ENCODE results near the gene KCNK16.

The KCNK16 gene

DNA sequence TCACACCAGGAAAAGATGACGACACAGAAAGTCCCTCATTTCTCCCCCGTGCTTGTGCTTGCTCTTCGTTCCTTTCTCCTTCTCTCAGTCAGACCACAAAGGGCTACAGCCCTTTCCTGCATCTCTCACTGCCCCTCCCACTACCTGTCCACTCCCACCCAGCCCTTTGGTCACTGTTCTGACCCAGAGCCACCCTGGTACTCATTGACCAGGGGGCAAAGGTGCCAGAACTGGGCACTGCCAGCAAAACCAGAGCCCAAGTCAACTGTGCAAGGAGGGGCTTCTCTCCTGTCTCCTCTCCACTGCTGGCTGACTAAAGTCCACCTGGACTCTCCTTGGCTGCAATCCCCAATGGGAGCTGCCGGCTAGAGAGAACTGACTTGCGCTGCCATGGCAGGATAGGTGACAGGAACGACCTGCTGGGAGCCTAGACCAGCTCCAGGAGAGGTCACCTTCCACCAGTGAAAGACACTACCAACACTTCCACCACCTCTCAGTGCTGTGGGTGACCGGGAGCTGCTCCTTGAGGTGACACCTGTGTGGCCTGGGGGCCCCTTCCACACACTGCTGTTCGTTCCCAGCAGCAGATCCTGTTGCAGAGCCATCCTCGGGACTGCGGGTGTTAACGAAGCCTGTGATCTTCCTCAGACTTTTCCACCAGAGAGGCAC is 41.1 kb downstream of the KCNK16 start:
- in situ Hi-C loops (cut with MboI; ENCODE audit: low sequenced_read_pairs), result no loop called here

DNA sequence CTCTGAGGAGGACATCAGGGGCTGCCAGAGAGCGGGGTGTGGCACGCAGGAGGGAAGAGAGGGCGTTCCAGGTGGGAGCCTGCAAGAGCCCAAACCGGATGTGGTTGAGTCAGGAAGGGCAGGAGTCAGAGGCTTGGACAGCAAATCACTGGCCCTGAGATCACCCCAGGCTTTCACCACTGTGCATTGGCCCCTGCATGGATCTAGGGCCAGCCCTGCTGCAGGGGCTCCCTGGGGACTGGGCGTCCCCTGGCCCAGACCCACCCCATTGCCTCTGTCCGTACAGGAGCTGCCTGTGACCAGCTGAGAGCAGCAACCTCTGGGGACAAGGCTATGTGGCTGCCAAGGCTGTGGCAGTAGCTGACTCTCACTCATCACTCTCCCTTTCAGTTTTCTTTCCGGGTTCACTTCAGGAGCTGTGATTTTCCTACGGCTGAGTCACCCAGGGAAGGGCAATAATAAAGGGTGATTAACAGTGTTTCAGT is 42.2 kb downstream of the KCNK16 start:
- in situ Hi-C loops (cut with MboI; ENCODE audit: low sequenced_read_pairs), result no loop called here

DNA sequence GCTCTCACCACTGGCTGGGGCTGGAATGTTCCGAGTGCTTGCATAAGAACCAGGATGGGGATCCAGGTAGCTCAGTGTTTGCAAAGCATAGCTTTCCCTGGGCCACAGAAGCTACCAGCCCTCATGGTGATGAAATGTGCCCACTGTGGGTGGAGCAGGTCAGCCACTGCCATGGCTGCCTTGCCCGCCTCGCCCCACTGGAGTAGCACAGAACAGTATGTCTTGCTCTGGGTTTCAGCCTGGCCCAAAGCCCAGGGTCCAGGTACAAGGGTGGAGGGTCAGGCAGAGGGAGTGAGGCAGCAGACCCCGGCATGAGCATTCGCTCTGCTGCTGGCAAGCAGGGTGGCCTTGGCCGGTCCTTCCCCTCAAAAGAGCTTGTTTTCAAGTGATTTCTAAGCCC is 43.0 kb downstream of the KCNK16 start:
- in situ Hi-C loops (cut with MboI; ENCODE audit: low sequenced_read_pairs), result no loop called here

DNA sequence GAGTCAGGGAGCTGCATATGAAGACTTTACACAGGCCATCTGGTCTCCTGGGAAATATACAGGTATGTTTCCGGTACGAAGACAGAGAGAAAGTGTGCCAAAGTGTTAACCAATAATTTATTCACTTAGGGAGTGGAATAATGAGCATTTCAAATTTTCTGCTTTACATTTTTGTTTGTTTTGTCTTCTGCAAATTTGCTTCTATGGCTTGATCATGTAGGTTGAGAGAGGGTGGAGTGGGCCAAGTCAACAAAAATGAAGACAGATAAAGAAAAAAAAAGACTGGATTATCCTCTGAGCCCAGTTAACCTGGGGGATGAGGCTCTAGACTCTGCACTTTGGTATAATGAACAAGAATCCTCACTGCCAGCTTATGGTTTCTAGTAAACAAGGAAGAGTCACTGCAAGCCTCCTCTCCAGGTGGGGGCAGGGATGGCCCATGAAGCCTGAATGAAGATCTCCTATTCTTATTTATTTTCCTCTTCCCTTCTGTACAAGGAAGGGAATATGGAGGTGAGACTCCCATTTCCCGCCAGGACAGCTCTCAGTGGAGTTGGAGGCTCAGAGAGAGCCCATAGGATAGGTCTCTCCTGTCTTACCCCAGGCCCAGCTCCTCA is 46.0 kb downstream of the KCNK16 start:
- in situ Hi-C loops (cut with MboI; ENCODE audit: low sequenced_read_pairs), result no loop called here

DNA sequence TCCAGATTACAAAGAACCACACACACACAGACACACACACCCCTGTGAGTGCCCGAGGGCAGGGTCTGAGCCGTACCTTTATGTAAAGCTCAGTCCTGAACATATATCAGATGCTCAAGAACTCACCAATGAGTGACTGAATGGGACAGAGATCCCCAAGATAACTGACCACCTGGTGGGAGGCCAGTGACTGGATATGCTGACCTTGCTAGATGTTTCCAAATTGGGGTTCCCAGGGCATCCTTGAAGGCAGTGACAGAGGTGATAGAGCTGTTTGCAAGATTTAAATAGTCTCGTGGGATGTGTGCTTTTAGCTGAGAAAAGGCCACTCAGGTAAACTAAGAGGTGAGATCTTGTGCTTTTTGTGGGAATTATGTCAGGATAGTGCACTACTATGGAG is 47.6 kb downstream of the KCNK16 start:
- in situ Hi-C loops (cut with MboI; ENCODE audit: low sequenced_read_pairs), result no loop called here

DNA sequence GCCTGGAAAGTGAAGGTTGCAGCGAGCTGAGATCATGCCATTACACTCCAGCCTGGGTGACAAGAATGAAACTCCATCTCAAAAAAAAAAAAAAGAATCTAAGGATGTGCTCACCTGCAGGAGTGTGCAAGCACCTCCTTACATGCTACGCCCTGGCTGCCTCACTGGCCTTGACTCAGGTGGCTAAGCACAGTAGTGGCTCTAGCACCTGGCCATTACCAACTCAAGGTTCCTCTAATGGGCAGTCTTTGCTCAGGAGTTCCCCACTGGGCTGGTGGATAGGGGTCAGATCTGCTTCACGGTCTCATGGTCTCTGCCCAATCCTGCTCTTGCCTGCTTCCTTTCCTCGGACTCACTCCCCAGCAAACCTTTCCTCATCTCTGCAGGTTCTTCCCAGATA is 48.0 kb downstream of the KCNK16 start:
- in situ Hi-C loops (cut with MboI; ENCODE audit: low sequenced_read_pairs), result no loop called here

DNA sequence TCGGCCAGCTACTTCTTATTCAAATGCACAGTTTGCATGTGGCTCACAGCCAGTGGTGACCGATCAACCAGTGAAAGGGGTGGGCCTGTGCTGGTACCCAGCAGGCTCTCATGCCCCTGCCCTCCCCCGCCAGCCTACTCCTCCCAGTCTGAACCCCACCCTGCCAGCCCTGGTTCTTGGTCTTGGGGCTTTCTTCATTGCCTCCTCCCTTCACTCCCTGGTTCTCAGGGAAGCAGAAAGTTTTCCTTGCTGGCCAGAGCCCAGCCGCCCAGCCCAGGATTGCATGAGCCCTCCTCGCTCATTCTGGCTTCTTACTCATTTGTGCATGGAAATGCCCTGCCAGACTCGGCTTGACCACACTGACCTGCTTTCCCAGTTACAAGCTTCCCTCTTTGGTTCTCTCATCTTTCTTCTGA is 49.1 kb downstream of the KCNK16 start:
- in situ Hi-C loops (cut with MboI; ENCODE audit: low sequenced_read_pairs), result no loop called here

DNA sequence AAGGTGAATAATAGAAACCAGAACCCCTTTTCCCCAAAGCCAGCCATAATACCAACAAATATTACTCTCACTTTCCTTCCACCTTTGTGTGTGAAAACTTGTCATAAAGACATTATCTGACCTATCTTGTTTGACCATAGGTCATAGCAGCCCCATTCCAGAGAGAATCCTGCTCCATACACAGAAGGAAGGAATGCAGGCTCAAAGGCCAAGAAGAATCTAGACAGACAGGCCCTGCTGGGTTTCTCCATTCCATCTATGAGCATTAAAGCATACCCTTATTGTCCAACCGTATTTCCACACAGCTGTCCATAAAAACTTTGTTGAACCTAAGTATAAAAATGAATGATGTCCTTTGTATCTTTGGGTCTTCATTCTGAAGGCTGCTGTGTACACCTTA is 52.5 kb downstream of the KCNK16 start:
- in situ Hi-C loops (cut with MboI; ENCODE audit: low sequenced_read_pairs), result no loop called here

DNA sequence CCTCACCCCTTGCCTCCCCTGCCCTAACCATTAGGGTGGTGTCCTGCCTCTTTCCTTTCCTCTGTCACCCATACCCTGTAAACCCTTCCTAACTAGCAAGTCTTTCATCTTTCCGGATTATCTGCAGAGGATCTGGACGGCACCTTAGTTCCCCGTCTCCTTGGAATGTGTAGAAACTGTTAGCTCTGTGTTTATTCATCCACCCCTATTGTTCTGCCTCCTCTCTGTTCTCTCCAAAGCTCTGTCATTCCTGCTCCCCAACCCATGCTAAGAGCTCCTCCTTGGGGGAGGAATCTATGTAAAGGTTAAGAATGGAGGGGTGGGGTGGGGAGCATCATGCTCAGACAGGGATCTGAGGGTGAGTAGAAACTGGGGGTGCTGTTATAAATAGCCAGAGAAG is 53.8 kb downstream of the KCNK16 start:
- in situ Hi-C loops (cut with MboI; ENCODE audit: low sequenced_read_pairs), result no loop called here

DNA sequence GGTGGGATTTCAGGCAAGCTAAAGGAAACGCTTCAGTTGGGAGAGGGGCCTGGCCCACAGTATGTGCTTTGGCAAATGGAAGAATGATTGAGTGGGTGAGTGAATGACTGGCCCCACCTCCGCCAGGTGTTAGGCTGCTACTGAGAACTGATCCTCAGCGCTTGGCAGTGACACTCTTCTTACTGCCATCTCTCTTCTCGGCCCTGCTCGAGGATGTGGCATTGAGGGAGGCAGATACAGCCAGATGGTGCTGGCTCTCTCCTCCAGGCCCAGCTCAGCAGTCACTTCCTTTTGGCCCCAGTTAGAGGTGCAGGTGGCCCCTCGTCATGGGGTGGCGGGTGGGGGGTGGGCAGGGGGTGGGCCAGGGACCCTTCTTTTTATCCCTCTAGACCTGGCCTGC is 54.3 kb downstream of the KCNK16 start:
- in situ Hi-C loops (cut with MboI; ENCODE audit: low sequenced_read_pairs), result no loop called here

DNA sequence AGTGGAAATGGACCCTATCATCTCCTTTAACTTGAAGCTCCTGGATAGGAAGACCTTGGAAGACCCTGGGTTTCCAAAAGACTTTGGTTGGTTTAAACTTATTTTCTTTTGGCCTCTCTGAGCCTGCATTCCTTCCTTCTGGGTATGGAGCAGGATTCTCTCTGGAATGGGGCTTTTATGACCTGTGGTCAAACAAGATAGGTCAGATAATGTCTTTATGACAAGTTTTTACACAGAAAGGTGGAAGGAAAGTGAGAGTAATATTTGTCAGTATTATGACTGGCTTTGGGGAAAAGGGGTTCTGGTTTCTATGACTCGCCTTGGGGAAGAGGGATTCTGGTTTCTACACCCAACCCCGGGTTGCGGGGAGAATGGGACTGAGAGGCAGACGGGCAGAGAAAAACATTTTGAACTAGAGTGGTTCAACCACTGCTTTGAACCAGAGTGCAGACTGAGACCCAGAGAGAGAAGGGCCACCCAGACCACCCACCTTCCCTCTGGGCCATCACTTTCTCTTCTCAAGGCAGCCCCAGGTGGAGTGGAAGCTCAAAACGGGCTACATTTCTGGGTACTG is 55.6 kb downstream of the KCNK16 start:
- in situ Hi-C loops (cut with MboI; ENCODE audit: low sequenced_read_pairs), result no loop called here

DNA sequence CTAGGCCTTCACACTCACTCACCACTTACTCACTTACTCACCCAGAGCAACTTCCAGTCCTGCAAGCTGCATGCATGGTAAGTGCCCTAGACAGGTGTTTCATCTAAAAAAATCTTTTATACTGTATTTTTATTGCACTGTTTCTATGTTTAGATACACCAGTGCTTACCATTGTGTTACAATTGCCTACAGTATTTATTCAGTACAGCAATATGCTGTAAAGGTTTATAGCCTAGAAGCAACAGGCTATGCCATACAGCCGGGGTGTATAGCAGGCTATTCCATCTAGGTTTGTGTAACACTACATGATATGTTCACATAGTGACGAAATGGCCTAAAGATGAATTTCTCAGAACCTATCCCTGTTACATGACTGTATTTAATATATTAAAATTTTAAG is 56.1 kb downstream of the KCNK16 start:
- in situ Hi-C loops (cut with MboI; ENCODE audit: low sequenced_read_pairs), result no loop called here

Measured in hTERT RPE-1 (cell line).